ENCODE data around the gene DBN1.
"Not testable (repeated sequence)": the region's sequence is repeated elsewhere in the genome, so short reads cannot be mapped to it uniquely, and the experiment has no call there.

Gene DBN1

DNA sequence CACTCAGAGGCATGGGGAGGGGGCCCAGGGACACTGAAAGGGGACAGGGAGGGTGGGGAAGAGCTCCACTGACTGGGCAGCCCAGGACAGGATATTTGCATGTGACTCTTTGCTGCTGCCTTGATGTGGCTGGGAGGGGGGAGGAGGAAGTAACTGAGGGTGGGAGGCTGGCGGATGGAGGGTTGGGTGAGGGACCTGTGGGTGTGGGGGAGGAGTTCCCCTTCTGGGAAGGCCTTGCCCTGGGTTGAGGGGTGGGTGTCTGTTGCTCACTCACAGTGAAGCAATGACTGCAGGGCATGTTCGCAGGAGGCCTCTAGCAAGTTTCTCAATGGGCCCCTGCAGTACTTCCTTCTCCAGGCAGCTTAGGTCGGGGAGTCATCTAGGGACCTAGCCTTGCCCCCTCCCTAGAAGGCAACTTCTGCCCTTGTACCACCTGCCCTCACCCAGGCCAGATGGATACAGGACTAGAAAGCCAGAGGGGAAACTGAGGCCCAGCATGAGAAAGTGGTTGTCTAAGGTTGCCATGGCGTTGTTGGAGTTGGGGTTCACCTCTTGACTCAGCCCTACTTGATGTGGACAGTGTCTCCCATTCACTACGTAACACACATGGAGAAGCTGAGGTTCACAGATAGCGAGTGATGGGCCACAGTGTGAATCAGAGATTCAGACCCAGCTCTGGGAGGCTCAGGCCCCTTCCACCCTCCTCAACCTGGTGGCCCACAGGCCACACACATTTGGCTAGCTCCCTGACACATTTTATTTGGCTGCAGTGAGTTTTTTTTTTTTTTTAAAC, 44.0 kb downstream of the DBN1 start:
- DNase-seq (ENCODE audit: low read depth) = no peak

DNA sequence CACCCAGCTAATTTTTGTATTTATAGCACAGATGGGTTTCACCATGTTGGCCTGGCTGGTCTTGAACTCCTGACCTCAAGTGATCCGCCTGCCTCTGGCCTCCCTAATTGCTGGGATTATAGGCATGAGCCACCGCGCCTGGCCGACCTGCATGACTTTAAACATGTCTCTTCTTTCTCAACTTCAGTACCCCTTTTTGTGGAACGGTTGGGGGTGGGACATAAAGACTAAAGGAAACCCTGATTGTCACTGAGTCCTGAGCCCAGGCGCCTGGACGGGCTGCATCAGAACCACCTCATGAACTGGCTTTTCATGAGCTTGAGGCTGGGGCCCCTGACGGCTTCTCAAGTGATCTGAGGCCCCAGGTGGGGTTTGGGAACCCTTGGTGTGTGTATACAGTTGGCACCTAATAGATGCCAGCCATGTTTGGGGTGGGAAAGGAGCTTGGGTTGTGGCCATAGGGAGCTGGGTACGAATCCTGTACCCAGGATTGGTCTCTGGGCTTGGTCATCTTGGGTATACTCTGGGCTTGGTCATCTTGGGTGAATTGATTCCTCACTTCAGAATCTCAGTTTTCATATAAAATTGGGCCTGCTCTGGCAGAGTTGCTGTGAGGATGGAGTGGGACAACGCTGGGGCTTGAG, 44.7 kb downstream of the DBN1 start:
- no peak for DNase-seq (ENCODE audit: low read depth)

DNA sequence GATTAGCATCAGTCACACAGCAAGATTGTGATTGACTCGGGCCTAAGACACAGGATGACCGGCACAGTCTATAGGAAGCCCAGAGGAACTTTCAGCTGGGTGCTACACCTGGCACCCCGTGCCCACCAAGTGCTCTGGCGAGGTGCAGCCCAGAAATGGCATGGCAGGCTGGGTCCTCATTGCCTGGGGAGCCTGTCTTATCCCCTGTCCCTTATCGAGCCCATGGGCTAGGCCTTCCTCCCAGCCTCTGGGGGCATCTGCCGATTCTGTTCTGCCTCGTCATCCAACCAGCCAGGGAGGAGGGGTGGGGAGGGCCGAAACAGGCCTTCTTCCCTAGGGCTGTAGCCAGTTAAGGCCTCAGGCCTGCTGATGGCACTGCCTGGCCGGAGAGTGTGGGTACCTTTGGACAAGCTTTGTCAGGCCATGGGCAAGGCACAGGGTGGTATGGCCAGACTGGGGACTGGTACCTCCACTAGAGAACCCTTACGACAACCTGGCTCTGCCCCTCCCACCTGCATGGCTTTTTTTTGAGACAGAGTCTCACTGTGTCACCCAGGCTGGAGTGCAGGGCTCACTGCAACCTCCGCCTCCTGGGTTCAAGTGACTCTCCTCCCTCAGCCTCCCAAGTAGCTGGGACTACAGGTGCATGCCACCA, 45.4 kb downstream of the DBN1 start:
- DNase-seq (ENCODE audit: low read depth) = no peak

DNA sequence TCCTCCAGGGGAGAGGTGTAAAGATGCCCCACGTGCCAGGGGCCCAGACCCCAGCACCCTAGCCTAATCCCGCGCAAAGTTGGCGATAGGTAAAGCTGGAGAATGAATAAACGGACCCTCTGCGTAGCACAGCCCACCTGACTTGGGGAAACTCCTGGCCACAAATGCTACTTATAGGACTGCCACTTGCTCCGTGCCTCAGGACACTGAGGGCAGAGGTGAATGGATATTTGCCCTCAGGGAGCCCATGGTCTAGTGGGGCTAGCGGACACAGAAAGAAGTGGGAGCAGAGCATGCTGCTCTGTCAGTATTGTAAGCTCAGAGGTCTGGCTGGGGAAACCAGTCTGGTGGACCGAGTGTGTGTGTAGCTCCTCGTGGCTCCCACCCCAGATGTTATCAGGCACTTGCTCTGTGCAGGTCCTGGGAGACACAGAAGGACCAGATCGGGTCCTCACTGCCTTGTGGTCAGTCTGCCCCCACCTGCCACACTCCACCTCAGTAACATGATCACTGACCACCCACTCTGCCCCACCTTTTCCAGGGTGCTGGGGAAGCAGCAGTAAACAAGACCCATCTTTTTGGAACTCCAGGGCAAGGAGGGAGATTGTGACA, 46.1 kb downstream of the DBN1 start:
- DNase-seq (ENCODE audit: low read depth) = peak; percentile 47

DNA sequence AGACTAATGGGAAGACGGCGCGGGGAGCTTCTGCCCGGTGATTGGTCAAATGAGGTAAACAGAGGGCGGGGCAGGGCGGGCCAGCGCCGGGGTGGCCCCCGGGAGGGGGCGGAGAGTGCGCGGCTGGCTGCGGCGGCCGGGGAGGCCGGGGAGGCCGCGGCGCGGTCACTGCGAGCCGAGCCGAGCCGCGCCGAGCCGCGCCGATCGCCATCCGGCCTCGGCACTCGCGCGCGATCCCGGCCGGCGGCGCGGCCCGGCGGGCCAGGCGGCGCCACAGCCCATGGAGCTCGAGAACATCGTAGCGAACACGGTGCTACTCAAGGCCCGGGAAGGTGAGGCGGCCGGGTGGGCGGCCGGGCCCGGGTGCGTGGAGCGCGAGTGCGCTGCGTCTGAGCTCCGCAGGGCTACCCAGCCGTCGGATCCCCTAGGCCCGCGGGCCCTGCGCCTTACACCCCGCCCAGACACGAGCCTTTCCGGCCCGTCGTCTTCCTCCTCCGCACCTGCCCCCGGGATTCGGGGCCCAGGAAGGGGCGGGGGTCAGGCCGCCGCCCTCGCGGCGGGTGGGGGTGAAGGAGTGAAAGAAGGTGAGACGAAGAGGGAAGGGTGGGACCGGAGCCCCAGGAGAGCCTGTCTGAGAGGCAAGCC, 46.7 kb downstream of the DBN1 start, which contains the start of gene GRK6:
TSS of gene GRK6 (plus strand) at position 111 of the 645 bp plus-strand sequence. CDS start at position 281, 170 bp downstream.
- peak; percentile 60 for DNase-seq (ENCODE audit: low read depth)

DNA sequence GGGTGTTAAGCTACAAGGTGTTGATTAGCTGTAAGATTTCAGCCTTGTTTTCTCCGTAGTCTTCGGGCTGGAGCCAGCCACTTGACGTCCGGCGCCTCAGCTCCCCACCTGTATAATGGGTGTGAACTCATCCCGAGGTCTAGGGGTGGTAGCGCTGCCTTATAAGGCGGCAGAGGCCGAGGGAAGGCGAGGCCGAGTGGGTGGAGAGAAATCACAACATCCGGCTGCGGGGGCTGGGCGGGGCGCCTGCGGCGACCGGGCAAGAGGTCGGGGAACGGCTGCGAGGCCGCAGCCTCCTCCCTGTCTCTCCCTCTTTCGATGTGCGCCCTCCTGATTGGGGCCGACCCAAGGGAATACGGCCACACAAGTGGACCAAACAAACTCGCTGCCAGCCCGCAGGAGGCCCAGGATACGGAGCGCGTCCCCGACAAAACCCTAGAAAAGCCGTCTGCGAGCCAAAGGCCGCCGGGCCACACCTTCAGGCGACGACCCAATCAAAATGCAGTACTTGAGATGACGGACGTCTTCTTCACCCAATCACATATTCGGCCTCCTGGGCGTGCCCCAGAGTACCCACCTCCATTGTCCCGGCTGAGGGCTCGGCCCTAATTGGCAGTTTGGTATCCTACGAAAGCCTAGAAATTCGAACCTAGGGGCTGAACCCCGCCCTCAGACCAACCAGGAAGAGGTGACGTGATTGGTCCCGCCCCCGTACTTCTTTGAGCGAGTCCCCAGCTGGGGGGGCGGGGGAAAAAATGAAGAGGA, 47.5 kb downstream of the DBN1 start:
- DNase-seq (ENCODE audit: low read depth) = peak; percentile 100

DNA sequence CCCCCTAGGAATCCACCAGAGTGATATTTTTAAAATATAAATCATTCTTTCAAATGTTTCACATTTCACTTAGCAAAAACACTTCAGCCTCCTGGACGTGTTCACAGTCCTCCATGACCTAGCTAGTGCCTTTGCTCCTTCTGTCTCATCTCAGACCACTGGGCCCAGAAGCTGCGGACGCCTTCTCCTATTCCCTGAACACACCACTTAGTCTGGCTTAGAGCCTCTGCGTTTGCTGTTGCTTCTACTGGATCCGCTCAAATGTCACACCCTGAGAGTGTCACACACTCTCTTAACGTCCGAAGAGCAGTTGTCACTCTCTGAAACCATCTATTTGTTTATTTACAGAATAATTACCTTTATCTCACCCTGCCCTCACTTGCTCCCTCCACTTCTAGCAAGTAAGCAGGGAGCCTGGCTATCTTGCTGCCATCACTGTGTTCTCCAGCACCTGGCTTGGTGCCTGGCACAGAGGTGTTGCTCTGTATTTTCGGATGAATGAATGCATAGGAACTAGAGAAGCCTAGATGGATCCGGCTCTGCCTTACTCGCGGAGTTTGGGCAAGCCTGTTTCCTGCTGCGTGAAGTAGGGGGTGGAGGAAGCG, 48.1 kb downstream of the DBN1 start:
- DNase-seq (ENCODE audit: low read depth) = no peak

DNA sequence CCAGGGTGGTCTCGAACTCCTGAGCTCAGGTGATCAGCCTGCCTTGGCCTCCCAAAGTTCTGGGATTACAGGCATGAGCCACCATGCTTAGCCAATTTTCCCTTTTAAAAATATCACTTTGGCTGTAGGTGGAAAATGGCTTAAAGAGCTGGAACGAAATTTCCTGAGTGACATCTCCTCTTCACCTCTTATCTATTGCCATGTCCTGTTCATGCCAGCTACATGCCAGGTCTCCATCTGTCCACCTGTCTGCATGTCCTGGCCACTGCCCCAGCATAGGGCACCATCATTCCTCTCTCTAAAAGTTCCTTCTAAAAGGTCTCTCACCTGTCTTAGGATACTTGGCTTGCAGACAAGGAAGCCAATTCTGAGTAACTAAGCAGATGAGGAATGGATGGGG, 49.8 kb downstream of the DBN1 start:
- no peak for DNase-seq (ENCODE audit: low read depth)

DNA sequence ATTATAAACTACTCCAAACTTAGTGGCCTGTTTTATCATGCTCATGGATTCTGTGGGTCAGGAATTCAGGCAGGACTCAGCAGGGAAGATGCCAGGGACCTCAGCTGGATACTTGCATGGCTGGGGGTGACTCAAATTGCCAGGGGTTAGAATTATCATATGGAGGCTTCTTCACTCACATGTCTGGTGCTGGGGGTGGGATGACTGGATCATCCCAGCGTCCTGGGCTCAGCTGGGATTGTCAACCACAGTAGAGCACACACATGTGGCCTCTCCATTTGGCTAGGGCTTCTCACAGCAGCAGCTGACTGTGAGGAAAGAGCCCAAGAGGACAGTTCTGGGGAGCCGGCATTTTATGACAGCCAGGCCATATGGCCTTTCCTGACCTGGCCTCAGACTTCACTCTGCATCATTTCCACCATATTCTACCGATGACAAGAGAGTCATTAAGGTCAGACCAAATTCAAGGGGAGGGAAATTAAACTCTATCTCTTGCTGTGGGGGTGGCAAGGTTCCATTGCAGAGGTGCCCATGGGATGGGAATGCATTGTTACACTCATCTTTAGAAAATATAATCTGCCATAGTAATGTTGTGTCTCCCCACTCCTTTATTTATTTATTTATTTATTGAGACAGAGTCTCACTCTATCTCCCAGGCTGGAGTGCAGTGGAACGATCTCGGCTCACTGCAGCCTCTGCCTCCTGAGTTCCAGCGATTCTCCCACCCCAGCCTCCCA, 52.2 kb downstream of the DBN1 start:
- DNase-seq (ENCODE audit: low read depth) = peak; percentile 30

DNA sequence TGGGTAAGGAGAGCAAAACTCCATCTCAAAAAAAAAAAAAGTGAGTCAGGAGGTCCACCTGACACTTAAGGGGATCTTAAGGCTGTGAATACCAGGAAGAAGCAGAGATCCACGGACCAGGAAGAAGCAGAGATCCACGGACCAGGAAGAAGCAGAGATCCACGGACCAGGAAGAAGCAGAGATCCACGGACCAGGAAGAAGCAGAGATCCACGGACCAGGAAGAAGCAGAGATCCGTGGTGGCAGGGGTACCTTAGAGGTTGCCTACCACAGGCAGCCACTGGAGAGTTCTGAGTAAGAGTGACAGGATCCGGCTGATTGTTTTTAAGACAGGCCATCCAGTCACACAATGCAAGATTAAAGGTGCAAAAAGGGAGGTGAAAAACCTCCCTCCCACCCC, 53.0 kb downstream of the DBN1 start:
- not testable (repeated sequence) for DNase-seq (ENCODE audit: low read depth)

DNA sequence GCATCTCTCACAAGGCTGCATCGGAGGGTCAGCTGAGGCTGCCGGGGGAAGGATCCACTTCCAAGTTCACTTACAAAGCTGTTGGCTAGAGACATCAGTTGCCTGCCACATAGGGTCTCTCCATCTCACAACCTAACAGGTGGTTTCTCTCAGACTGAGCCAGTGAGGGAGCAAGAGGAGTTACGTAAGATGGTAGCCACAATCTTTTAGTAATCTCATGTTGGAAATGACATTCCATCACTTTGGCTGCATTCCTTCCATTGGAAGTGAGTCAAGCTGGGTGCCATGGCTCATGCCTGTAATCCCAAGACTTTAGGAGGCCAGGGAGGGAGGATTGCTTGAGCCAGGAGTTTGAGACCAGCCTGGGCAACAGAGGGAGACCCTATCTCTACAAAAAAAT, 54.4 kb downstream of the DBN1 start:
- DNase-seq (ENCODE audit: low read depth) = peak; percentile 54

DNA sequence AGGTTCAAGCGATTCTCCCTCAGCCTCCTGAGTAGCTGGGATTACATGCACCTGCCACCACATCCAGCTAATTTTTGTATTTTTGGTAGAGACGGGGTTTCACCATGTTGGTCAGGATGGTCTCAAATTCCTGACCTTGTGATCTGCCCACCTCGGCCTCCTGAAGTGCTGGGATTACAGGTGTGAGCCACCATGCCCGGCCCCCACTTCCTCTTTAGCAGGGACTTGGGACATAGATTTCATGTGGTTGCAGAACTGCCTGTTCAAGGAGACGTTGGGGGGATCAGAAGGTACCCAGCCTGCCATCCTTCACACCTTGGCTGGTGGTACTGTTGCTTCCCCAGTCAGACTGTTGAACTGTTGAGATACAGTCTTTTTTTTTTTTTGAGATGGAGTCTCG, 56.4 kb downstream of the DBN1 start:
- DNase-seq (ENCODE audit: low read depth) = not testable (repeated sequence)

DNA sequence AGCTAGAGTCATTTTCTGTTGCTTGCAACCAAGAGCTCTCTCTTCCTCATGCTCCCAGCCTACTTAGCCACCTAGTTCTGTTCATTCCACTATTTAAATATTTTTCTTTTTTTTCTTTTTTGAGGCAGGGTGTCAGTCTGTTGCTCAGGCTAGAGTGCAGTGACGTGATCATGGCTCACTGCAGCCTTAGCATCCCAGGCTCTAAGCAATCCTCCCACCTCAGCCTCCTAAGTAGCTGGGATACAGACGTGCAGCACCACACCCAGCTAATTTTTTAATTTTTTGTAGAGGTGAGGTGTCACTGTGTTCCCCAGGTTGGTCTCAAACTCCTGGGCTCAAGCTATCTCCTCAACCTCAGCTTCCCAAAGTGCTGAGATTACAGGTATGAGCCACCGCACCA, 59.0 kb downstream of the DBN1 start:
- no peak for DNase-seq (ENCODE audit: low read depth)

DNA sequence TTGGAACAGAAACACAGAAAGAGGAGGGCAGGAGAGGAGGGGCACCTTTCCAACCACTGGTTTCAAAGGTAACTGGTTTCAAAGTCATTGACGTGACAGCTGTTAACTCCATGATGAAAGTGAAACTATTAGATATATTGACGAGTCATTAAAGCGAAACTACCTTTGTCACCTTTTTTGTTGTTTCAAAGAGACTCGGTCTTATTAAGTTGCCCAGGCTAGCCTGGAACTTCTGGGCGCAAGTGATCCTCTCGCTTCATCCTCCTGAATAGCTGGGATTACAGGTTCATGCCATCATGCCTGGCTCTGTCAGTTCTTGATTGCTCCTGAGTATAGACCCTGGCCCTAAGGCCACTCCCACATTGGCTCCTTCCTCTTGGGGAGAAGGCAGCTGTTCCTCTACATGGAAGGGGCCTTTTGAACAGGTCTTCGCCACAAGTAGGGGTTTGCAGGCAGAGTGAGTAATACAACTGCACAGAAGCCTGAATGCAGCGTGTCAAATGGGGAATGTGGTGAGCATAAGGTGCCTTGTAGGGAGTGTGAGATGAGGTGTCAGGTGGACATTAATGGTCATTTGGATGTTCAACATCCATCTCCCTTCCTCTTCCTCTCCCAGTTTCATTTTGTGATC, 60.7 kb downstream of the DBN1 start:
- no peak for DNase-seq (ENCODE audit: low read depth)

DNA sequence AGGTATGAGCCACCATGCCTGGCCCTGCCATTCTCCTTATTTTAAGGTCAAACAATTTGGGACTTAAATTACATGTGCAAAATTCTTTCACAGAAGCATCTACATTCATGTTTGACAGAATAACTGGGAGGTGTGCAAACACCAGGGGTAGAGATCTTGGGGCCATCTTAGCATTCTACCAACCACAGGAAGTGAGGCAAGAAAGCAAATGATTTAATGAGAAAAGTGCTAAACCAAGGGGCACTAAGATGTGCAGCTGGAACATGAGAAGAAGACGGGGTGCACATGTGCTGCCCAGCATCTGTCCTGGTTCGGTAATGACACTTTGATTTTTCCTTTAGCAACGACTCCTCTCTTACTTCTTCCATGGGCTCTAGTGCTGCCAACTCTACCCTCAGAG, 62.9 kb downstream of the DBN1 start:
- no peak for DNase-seq (ENCODE audit: low read depth)

DNA sequence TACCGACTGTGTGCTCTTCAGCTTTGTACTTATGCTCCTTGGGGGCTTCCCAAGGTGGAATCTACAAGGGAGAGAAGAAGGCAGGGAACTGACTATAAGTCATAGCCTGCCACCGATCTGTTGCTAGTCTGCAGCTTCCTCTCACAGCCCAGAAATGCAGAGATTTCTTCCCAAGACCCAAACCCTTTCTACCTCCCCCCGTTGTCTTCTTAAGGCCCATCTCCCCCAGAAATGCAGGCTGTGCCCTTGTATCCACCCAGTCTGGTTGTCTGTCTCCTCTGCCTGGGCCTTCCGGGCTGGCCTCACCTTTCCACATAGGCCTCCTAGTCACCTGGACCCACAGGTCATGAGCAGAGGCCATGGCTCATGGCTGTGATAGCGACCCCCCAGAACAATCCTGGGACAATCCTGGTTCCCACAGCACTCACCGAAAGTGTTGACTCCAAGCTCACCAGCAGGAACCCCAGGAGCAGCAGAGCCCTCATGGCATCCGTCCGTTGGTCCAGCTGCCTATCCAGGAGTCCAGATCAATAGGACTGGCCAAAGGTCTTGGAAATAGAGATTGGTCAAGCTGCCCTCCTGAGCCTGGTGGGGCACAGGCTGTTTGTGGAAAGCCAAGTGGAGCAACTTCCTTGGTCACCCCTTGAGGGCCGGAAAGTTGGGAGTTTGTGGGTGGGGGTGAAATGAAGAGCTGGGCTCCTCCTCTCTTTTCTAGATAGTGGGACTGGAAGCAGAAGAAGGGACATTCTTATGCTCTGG, 64.2 kb downstream of the DBN1 start, which contains the start of gene F12:
TSS of gene F12 (minus strand) at position 522 of the 759 bp plus-strand sequence. CDS start at position 485, 37 bp downstream.
- DNase-seq (ENCODE audit: low read depth) = no peak

All from ELR (cell line).